Mucosa of descending colon (tissue), 3 donors: Measurements from ENCODE around the gene AP5S1. TPM values are rescaled to one million over a fixed set of nuclear protein-coding genes. Genes with fewer than 3 reads are reported as not detected.

ENCODE experiments used
- ATAC-seq: fragments of 200-7000 bp; cut with Tn5 transposase; one replicate; pipeline ENCODE4 v1.9.1; 2020; ENCODE audit warnings: mild to moderate bottlenecking, moderate library complexity
- DNase-seq, 3 donors: peaks; one replicate each; pipeline ENCODE4 v3.0.0-alpha.2; 2020
- H3K36me3 ChIP-seq: fragments of 200-600 bp; one replicate; pipeline ENCODE4 v1.8.0; 2021; ENCODE audit warnings: low read depth, mild to moderate bottlenecking
- H3K4me1 ChIP-seq: fragments of 200-600 bp; one replicate; pipeline ENCODE4 v1.8.0; 2021; ENCODE audit warnings: low read depth, mild to moderate bottlenecking
- H3K4me3 ChIP-seq: fragments of 200-600 bp; one replicate; pipeline ENCODE4 v1.8.0; 2021; ENCODE audit warnings: mild to moderate bottlenecking
- H3K9me3 ChIP-seq: fragments of 200-600 bp; one replicate; pipeline ENCODE4 v1.8.0; 2021; ENCODE audit warnings: mild to moderate bottlenecking
- intact Hi-C, 2 donors: fragments of 100-400 bp; cut with DNase I in 1 of 2; cut with micrococcal nuclease in 1 of 2; formaldehyde crosslinking; loops; one replicate each; pipeline versions ENCODE4 v1.11.0 to v1.11.1; 2022; cut with DNase I, micrococcal nuclease
- total RNA-seq, 3 donors: library from RNA; stranded (reverse); fragmentation: NEBNext Ultra II Directional in 2 of 3; extraction: Animal tissue kit (Norgen Biotek cat#: 25700) in 2 of 3; gene quantifications; one replicate each; pipeline versions ENCODE4 v1.2.1 to v1.2.4, GENCODE V29; 2021 to 2023
- TF ChIP-seq, protein P1 (sequence below): fragments of 200-600 bp; IDR thresholded peaks from one replicate; pipeline ENCODE4 v1.8.0; 2022; ENCODE audit warnings: antibody characterized with exemption, mild to moderate bottlenecking
- donor health status: DM: no; HTN: no; CAD: no; lungs with moderate emphysema.
- donor health status: DM: no; HTN: no; CAD: no.
- donor health status: DM: no; HTN: yes; CAD: no.

AP5S1 gene
- total RNA-seq, 3 donors from 2014 or later = 13.0 to 18.6 (median 13.9) TPM

DNA sequence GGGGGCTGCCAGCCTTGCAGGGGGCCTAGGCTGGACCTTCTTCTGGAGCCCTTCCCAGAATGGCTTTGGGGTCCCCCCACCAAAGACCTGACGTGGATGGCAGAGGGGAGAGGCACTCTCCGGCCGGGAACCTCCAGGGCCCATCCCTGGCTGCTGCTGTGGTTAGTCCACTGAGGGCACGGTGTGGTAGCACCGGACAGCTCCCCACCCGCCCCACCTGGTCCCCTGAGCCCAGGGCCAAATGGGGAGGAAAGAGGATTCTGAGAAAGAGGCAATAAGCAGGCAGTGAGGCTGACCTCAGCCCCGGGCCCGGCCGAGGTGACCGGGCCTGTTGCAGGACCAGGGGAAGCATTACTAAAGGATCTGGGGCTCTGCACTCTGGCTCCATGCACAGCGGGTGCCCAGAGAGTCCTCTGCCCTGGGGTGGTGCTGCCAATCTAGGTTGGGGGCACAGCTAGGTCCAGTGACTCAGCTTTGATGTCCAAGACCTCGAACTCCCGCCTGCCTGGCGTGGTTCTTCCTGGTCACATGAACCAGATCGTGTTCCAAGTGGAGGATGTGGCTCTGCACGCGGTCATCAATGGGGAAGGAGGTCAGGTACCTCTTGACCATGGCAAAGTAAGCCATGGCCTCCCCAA, 36.0 kb upstream of the AP5S1 start:
- TF ChIP-seq, protein P1, sequence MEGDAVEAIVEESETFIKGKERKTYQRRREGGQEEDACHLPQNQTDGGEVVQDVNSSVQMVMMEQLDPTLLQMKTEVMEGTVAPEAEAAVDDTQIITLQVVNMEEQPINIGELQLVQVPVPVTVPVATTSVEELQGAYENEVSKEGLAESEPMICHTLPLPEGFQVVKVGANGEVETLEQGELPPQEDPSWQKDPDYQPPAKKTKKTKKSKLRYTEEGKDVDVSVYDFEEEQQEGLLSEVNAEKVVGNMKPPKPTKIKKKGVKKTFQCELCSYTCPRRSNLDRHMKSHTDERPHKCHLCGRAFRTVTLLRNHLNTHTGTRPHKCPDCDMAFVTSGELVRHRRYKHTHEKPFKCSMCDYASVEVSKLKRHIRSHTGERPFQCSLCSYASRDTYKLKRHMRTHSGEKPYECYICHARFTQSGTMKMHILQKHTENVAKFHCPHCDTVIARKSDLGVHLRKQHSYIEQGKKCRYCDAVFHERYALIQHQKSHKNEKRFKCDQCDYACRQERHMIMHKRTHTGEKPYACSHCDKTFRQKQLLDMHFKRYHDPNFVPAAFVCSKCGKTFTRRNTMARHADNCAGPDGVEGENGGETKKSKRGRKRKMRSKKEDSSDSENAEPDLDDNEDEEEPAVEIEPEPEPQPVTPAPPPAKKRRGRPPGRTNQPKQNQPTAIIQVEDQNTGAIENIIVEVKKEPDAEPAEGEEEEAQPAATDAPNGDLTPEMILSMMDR = no peak
- H3K4me1 ChIP-seq = peaks cover 44% of the 10 kb centered on the region
- no peak for ATAC-seq
- peak in 1 of 3 donors; percentile 57 for DNase-seq
- intact Hi-C loops = no loop called here
- H3K9me3 ChIP-seq = no peaks in the 10 kb centered on the region
- H3K4me3 ChIP-seq = no peak overlapping the region
- H3K36me3 ChIP-seq = no peaks in the 10 kb centered on the region

DNA sequence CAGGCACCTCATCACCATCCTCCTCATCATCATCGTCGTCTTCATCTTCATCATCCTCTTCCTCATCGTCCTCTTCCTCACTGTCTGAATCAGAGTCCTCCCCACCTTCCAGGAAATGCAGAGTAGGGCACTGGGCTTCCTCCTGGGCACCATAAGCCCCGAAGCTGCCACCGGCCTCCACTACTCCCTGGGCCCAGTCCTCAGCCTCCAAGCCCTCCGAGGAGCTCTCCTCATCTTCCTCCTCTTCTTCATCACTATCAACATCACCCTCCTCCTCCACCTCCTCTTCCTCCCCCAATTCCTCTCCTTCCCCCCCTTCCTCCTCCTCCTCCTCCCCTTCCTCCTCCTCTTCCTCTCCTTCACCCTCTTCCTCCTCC, 35.5 kb upstream of the AP5S1 start:
- ATAC-seq (no peak), DNase-seq (no peak)
- Histone ChIP-seq H3K4me3 (no peak overlapping the region), H3K4me1 (peaks cover 44% of the 10 kb centered on the region), H3K9me3 (no peaks in the 10 kb centered on the region), H3K36me3 (no peaks in the 10 kb centered on the region)
- TF ChIP-seq, protein P1 = no peak
- intact Hi-C loops = no loop called here

- intact Hi-C loops = no loop called here
- peak overlapping the region; percentile 30 for H3K4me3 ChIP-seq
- ATAC-seq = peak; percentile 1
- no peaks in the 10 kb centered on the region for H3K9me3 ChIP-seq
- DNase-seq = peak in 2 of 3 donors; percentile 55 to 68
- H3K4me1 ChIP-seq = peaks cover 44% of the 10 kb centered on the region
- TF ChIP-seq, protein P1 = no peak
- H3K36me3 ChIP-seq = no peaks in the 10 kb centered on the region
Observed at GRCh38 chr20:3785240-3786125, 34.9 kb upstream of the AP5S1 start.

DNA sequence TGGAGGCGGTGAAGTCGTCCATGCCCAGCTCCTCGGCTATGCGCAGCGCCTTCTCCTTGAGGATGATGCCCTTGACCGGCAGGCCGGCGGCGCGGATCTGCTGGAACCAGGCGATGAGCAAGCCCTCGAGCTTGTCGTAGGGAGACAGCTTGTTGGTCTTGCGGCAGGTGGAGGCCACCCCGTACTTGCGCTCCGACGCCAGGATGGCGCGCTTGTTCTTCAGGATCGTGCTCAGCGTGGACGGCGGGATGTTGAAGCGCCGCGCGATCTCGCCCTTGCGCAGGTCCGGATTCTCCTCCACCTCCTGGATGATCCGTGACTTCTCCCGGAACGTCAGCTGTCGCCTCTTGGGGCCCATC, 34.2 kb upstream of the AP5S1 start:
- ATAC-seq (peak; percentile 19), DNase-seq (peak; percentile 65 to 80 (median 78))
- Histone ChIP-seq H3K36me3 (no peaks in the 10 kb centered on the region), H3K9me3 (no peaks in the 10 kb centered on the region), H3K4me1 (peaks cover 40% of the 10 kb centered on the region), H3K4me3 (peak overlapping the region; percentile 30)
- TF ChIP-seq, protein P1 = no peak
- intact Hi-C loops = no loop called here

- peak; percentile 96 for ATAC-seq
- DNase-seq = peak; percentile 92 to 97 (median 93)
- no peaks in the 10 kb centered on the region for H3K9me3 ChIP-seq
- intact Hi-C loops = no loop called here
- TF ChIP-seq, protein P1 = peak; percentile 81
- no peaks in the 10 kb centered on the region for H3K36me3 ChIP-seq
- H3K4me3 ChIP-seq = peak within 1 kb of the TSS; percentile 30
- peaks cover 40% of the 10 kb centered on the region for H3K4me1 ChIP-seq
Observed at GRCh38 chr20:3786665-3787323, 33.6 kb upstream of the AP5S1 start, which contains the start of gene CENPB. Gene CENPB, minus strand, starts transcription at chr20:3786740. Its CDS starts 257 bp downstream, at chr20:3786483.
